Tibial artery (tissue), 4 donors: Measurements from ENCODE around the gene INMT.
A peak's percentile ranks its signal among the peaks of the same experiment; 100 is the strongest.

Experiments
- DNase-seq, 2 donors: peaks; one replicate each; pipeline ENCODE4 v3.0.0-alpha.2; 2019
- H3K27ac ChIP-seq, 2 donors: fragments of 200-600 bp; sonication (generic) in 1 of 2; 1 replicate in 1 of 2; 2 replicates in 1 of 2; pipeline ENCODE4 v1.5.1; 2018 to 2019; ENCODE audit warnings: mild to moderate bottlenecking in 1 of 2
- H3K27me3 ChIP-seq, 2 donors: fragments of 200-600 bp; sonication (generic) in 1 of 2; one replicate each; pipeline versions ENCODE4 v1.5.1 to v1.6.0; 2016 to 2019
- H3K36me3 ChIP-seq, 3 donors: fragments of 200-600 bp; sonication (generic) in 2 of 3; one replicate each; pipeline ENCODE4 v1.5.1; 2016 to 2019; ENCODE audit warnings: mild to moderate bottlenecking in 2 of 3
- H3K4me1 ChIP-seq, 4 donors: fragments of 200-600 bp; sonication (generic) in 2 of 4; 1 replicate in 3 of 4; 2 replicates in 1 of 4; pipeline ENCODE4 v1.5.1; 2016 to 2019
- H3K4me3 ChIP-seq, 2 donors: fragments of 200-600 bp; sonication (generic) in 1 of 2; 1 replicate in 1 of 2; 2 replicates in 1 of 2; pipeline ENCODE4 v1.5.1; 2018 to 2019; ENCODE audit warnings: mild to moderate bottlenecking in 2 of 2
- H3K9me3 ChIP-seq, 3 donors: fragments of 200-600 bp; sonication (generic) in 1 of 3; one replicate each; pipeline ENCODE4 v1.5.1; 2016 to 2019
- CTCF ChIP-seq, 2 experiments: fragments of 200-600 bp in 1 of 2; fragments of 450-650 bp in 1 of 2; IDR thresholded peaks; one replicate each; pipeline ENCODE4 v1.5.1; 2017 to 2019; ENCODE audit warnings: antibody characterized with exemption in 2 of 2, mild to moderate bottlenecking in 1 of 2, moderate library complexity in 1 of 2
- intact Hi-C: fragments of 100-400 bp; cut with DNase I; formaldehyde crosslinking; loops from one replicate; pipeline ENCODE4 v1.15.0; 2023; ENCODE audit warnings: low total_unique reads

The INMT gene

GRCh38 chr7:30751696-30752273 is at the start of gene INMT:
Gene INMT (plus strand): TSS chr7:30752135. CDS start chr7:30752151, 16 bp downstream.
- Histone ChIP-seq H3K4me3 (peak within 1 kb of the TSS; percentile 55), H3K27ac (peak within 1 kb of the TSS; percentile 84 to 88), H3K4me1 (peaks cover 0 to 65% (median 38%) of the 10 kb centered on the region in 4 donors), H3K27me3 (no peaks in the 10 kb centered on the region), H3K9me3 (no peaks in the 10 kb centered on the region), H3K36me3 (peaks cover 0 to 6% (median 0%) of the 10 kb centered on the region in 3 donors)
- DNase-seq = peak; percentile 57 to 86
- intact Hi-C loops = loop anchor here (5.0 kb wide), 1 partner anchor 171 kb away; no protein-coding TSS in a partner anchor
- no peak for TF ChIP-seq CTCF (IDR thresholded peaks at IDR 0.05)

- DNase-seq = no peak
- intact Hi-C loops = no loop called here
- Histone ChIP-seq H3K27me3 (peaks cover 0 to 21% of the 10 kb centered on the region in 2 donors), H3K4me3 (no peak overlapping the region), H3K4me1 (no peaks in the 10 kb centered on the region), H3K9me3 (no peaks in the 10 kb centered on the region), H3K36me3 (no peaks in the 10 kb centered on the region), H3K27ac (no peak overlapping the region)
- TF ChIP-seq CTCF (IDR thresholded peaks at IDR 0.05) = no peak
These were observed 49.7 kb upstream of the INMT start for GRCh38 chr7:30702200-30702599.

GRCh38 chr7:30703756-30704155 is 48.2 kb upstream of the INMT start:
- Histone ChIP-seq H3K4me3 (no peak overlapping the region), H3K36me3 (no peaks in the 10 kb centered on the region), H3K27me3 (peaks cover 0 to 29% of the 10 kb centered on the region in 2 donors), H3K4me1 (peaks cover 0 to 15% (median 2%) of the 10 kb centered on the region in 4 donors), H3K27ac (no peak overlapping the region), H3K9me3 (no peaks in the 10 kb centered on the region)
- DNase-seq = no peak
- no peak for TF ChIP-seq CTCF (IDR thresholded peaks at IDR 0.05)
- intact Hi-C loops = no loop called here

GRCh38 chr7:30705008-30705407 is 46.9 kb upstream of the INMT start:
- H3K9me3 ChIP-seq = no peaks in the 10 kb centered on the region
- intact Hi-C loops = no loop called here
- DNase-seq = no peak

GRCh38 chr7:30705596-30705995 is 46.3 kb upstream of the INMT start:
- Histone ChIP-seq H3K4me3 (no peak overlapping the region), H3K9me3 (no peaks in the 10 kb centered on the region), H3K27ac (no peak overlapping the region), H3K4me1 (peaks cover 0 to 33% (median 2%) of the 10 kb centered on the region in 4 donors), H3K36me3 (no peaks in the 10 kb centered on the region), H3K27me3 (peaks cover 0 to 14% of the 10 kb centered on the region in 2 donors)
- no peak for DNase-seq
- intact Hi-C loops = no loop called here
- no peak for TF ChIP-seq CTCF (IDR thresholded peaks at IDR 0.05)

More at GRCh38 chr7:30705008-30705407, 46.9 kb upstream of the INMT start:
- Histone ChIP-seq H3K36me3 (no peaks in the 10 kb centered on the region), H3K4me3 (no peak overlapping the region), H3K27ac (no peak overlapping the region), H3K27me3 (peaks cover 0 to 17% of the 10 kb centered on the region in 2 donors), H3K4me1 (peaks cover 0 to 28% (median 2%) of the 10 kb centered on the region in 4 donors)
- TF ChIP-seq CTCF (IDR thresholded peaks at IDR 0.05) = no peak
